DOHH2 (cell line): ENCODE results near the gene RCN1.

ENCODE experiments used
- EZH2phosphoT487 ChIP-seq: fragments of 200-600 bp; sonication (generic); IDR thresholded peaks from 2 replicates; pipeline ENCODE4 v1.6.1; 2017; ENCODE audit warnings: borderline replicate concordance, mild to moderate bottlenecking, antibody characterized with exemption, low read length, moderate library complexity, mixed read lengths
- TF ChIP-seq, protein P1 (sequence below): fragments of 200-600 bp; sonication (generic); IDR thresholded peaks from one replicate; pipeline ENCODE4 v1.5.1; 2014; ENCODE audit warnings: antibody characterized with exemption, mild to moderate bottlenecking, low read depth, low read length; ENCODE audit not compliant: poor library complexity, severe bottlenecking

DNA sequence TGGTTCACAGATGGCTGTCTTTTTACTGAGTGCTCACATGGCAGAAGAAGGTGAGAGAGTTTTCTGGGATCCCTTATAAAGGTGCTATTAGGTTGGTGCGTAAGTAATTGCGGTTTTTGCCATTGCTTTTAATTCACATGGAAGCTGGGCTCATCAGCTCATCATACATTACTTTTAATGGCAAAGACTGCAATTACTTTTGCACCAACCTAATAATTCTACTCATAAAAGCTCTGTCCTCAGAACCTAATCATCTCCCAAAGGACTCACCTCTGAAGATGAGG is 23.0 kb downstream of the RCN1 start:
- TF ChIP-seq, protein P1, sequence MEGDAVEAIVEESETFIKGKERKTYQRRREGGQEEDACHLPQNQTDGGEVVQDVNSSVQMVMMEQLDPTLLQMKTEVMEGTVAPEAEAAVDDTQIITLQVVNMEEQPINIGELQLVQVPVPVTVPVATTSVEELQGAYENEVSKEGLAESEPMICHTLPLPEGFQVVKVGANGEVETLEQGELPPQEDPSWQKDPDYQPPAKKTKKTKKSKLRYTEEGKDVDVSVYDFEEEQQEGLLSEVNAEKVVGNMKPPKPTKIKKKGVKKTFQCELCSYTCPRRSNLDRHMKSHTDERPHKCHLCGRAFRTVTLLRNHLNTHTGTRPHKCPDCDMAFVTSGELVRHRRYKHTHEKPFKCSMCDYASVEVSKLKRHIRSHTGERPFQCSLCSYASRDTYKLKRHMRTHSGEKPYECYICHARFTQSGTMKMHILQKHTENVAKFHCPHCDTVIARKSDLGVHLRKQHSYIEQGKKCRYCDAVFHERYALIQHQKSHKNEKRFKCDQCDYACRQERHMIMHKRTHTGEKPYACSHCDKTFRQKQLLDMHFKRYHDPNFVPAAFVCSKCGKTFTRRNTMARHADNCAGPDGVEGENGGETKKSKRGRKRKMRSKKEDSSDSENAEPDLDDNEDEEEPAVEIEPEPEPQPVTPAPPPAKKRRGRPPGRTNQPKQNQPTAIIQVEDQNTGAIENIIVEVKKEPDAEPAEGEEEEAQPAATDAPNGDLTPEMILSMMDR: no peak
- TF ChIP-seq EZH2phosphoT487: no peak
